Mammary epithelial cell (primary cell): ENCODE data around the gene BPIFA1.

Source experiments
- CTCF ChIP-seq, 2 donors: IDR thresholded peaks in 1 of 2; conservative IDR thresholded peaks in 1 of 2; 2 replicates each; pipeline ENCODE4 v1.5.1; 2011 to 2012; ENCODE audit warnings: inconsistent platforms in 2 of 2, low read length in 2 of 2, mild to moderate bottlenecking in 2 of 2, control low read depth in 1 of 2, low read depth in 1 of 2; ENCODE audit not compliant: insufficient read depth in 1 of 2; ENCODE audit errors: extremely low read depth in 1 of 2
- EZH2 ChIP-seq: IDR thresholded peaks from 2 replicates; pipeline ENCODE4 v1.6.1; 2012; ENCODE audit warnings: low read length, inconsistent platforms, borderline replicate concordance

GRCh38 chr20:33239418-33239817 is 3.6 kb downstream of the BPIFA1 start:
- no peak for TF ChIP-seq CTCF (conservative IDR thresholded peaks at IDR 0.05 in 1 of 2, IDR thresholded peaks at IDR 0.05 in 1 of 2; ENCODE audit: extremely low read depth in 1 of 2, insufficient read depth in 1 of 2, low read depth in 1 of 2, low read length in 2 of 2)
- TF ChIP-seq EZH2 = no peak
